Hematopoietic multipotent progenitor cell treated with erythropoietin and hydrocortisone succinate and interleukin-3 and kit ligand, for 15 days (in vitro differentiated cells): ENCODE measurements around the gene JKAMP.
"Not testable (repeated sequence)": the region's sequence is repeated elsewhere in the genome, so short reads cannot be mapped to it uniquely, and the experiment has no call there.

ENCODE experiments used
- DNase-seq: peaks from one replicate; pipeline ENCODE4 v3.0.0-alpha.2; 2015; ENCODE audit warnings: low spot score

Gene JKAMP, protein sequence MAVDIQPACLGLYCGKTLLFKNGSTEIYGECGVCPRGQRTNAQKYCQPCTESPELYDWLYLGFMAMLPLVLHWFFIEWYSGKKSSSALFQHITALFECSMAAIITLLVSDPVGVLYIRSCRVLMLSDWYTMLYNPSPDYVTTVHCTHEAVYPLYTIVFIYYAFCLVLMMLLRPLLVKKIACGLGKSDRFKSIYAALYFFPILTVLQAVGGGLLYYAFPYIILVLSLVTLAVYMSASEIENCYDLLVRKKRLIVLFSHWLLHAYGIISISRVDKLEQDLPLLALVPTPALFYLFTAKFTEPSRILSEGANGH

DNA sequence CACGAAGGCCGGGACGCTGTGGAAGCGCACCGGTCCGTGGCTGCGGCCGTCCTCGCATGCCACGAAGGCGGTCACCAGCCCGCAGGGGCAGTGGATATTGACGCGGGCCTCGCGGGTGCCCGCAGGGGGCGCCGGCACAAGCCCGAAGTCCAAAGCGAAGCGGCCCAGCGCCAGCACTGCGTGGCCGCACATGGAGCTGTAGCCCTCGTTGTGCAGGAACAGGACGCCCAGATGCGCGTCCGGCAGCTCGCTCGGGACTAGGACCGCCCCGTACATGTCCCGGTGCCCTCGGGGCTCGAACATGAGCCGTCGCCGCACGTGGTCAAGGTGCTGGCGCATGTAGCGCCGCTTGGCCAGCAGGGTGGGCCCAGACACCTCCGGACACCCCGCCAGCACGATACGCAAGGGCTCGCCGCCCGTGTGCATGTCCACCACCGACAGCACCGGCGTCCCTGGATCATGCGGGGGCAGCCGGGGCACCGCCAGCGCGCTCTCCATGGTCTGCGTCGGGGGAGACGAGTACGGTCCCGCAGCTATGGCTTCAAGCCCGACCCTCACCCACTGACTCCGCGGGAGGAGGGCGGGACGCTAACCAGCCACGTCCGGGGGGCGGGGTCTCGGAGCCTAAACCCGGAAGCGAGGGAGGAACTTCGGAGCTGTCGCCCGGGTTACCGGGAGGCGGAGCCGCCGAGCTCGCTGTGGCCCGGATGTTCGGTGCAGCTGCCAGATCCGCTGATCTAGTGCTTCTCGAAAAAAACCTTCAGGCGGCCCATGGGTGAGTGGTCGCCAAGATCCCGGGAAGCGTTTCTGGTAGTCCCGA lies at the start of gene JKAMP, which contains the start of gene L3HYPDH:
TSS of gene JKAMP (plus strand) at position 699 of the 820 bp plus-strand sequence. CDS start at position 772, 73 bp downstream.
TSS of gene L3HYPDH (minus strand) at position 590 of the 820 bp plus-strand sequence. CDS start at position 498, 92 bp downstream.
- DNase-seq = peak; percentile 96

DNA sequence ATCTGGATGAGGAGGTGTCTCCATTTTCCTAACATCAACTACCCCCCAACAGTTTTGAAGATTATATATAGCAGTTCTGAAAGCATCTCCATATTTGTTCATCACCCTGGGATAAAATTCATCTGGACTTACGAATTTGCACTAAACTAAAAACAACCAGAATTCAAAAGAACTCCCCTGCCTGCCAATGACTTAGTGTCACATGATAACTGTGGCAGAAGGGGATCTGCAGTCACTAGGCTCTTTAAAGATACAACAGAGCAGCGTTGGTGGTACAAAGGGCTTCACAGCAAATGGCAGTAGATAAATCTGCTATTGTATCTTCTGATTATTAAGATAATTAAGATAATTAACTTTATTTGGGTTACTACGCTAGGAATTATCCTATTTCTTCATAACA lies 49.2 kb upstream of the JKAMP start:
- DNase-seq = no peak

DNA sequence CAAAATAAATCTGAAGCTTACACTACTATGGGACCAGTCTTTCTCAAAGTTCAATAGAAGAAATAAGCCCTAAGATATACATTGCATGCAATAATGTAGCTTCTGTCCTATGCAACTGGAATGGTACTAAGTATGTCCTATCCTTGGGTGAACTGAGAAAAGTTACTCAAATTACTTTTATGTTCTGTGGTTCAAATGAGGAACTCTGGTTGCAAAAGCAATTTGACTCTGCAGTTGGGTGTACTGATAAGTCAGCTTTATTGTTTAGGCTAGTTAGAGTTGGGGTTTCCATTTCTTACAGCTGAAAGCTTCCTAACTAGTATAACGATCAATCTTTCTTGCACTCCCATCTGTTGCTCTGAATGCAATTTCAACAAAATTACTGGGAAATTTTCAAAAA lies 48.3 kb upstream of the JKAMP start:
- no peak for DNase-seq

DNA sequence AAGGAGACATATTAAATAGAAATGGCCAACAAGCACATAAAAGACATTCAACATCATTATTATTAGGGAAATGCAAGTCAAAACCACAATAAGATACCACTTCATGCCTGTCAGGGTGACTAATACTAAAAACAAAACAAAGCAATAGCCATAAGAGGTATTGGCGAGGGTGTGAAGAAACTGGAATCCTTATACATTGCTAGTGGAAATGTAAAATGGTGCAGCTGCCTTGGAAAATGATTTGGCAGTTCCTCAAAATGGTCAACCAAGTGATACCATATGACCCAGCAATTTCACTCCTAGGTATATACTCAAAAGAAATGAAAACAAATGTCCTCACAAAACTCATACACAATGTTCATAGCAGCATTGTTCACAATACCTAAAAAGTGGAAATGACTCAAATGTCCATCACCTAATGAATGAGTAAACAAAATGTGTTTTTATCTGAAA lies 46.1 kb upstream of the JKAMP start:
- DNase-seq = no peak

DNA sequence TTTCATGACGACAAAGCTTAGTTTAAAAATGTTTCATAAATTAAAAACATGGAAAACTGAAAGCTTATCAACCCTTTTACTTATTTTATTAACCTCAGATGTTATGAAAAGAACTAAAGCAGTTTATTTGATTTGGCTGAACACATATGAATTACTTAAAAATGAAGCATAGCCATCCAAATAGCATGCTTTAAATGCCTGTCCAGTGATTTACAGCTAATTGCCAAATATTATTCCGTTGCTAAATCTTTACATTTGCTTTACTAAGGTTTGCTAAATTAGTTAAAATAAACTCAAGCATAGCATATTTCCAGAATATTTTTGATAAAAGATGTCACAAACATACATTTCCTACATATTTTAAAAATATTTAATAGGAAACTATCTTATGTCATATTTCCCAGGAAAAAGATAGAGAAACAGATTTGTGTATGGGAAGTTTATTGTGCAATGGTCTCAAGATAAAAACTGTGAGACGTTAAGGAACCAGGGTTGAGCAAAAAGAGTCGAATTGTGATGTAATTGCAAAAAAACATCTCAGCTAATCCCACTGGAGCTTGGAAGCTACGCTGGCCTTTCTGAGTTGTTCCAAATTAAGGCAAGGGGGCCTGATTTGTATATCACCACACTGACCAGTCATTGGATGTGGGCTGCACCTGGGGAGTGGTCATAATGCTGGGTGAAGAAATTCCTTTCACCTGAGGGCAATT lies 44.9 kb upstream of the JKAMP start:
- no peak for DNase-seq

DNA sequence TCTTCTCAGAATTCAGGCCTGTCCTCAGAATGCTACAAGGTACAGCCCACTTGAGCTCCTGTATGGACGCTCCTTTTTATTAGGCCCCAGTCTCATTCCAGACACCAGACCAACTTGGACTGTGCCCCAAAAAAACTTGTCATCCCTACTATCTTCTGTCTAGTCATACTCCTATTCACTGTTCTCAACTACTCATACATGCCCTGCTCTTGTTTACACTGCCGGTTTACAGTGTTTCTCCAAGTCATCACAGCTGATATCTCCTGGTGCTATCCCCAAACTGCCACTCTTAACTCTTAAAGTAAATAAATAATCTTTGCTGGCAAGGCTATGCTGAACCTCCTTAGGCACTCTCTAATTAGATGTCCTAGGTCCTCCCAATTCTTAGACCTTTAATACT lies 35.6 kb upstream of the JKAMP start:
- not testable (repeated sequence) for DNase-seq

DNA sequence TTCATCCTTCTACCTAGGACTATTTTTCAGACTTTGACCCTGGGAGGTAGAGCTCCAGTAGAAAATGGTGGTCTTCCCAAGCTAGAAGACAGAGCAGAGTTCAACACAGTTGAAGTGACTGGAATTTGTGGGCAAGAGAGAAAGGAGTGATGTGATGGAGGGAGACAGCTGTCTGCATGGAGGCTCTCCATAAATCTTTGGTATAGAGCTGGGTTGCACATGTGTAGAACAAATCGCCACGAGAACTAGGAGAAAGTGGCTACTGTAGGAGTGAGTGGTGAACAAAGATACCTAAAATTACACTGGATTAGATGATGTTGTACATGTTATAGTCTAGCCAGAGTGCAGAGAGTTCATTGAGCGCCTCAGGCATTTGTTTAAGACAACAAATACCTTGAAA lies 33.6 kb upstream of the JKAMP start:
- DNase-seq = no peak

DNA sequence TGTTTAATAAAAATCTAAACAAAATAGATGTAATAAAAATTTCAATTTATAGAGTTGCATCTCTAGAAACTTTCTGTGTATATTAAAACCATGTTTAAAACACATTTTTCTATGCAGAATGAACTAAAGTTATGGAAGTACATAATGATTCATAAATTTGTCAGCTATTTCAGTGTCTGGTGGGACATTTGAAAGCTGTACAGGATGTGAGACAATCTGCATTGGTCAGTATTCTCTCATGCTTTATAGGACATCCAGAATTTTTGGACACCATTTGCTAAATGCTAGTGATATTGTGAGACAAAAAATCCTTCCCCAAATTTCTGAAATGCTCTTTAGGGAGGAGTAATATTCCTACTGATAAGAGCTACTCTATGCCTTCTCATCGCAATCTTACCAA lies 32.5 kb upstream of the JKAMP start:
- no peak for DNase-seq

DNA sequence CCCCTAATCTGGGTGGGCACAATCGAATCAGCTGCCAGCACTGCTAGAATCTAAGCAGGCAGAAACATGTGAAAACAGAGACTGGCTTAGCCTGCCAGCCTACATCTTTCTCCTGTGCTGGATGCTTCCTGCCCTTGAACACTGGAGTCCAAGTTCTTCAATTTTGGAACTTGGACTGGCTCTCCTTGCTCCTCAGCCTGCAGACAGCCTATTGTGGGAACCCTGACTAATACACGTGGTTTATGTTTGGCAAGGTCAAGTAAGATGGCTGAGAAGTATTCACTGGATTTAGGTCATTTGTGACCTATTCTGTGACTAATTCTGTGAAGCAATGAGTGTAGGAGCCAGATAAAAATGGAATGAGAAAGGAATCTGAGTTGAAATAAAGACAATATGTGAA lies 30.2 kb upstream of the JKAMP start:
- DNase-seq = no peak

DNA sequence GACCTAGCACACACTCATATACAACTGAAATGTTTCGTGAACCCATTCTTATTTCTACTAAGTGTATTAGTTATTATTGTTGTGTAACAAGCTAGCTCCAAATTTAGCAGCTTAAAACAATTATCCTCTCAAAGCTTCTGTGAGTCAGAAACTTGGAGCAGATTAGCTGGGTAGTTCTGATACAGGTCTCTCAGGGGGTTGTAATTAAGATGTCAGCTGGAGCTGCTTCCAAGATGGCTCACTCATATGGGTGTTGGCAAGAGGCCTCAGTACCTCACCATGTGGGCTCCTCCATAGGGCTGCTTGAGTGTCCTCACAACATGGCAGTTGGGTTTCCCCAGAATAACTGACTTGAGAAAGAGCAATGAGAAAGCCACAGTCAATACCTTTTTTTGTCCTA lies 28.9 kb upstream of the JKAMP start:
- DNase-seq = no peak

DNA sequence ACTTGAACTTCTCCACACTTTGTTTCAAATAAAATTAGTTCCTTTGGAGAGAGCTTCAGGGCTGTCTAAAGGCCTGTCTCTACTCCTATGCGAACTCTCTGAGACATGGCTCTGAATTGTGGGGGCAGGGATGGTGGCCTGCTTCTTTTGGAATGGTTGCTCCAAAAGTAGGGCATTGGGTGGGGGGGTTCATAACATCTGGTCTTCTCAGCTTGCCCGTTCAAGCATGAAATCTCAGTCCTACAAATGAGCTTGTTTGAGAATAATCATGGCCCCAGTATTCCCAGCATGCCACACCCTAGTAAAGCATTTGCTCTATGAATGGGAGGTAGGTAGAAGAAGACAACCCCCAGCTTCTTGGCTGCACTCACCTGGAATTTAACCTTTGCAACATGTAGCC lies 25.8 kb upstream of the JKAMP start:
- DNase-seq = no peak

DNA sequence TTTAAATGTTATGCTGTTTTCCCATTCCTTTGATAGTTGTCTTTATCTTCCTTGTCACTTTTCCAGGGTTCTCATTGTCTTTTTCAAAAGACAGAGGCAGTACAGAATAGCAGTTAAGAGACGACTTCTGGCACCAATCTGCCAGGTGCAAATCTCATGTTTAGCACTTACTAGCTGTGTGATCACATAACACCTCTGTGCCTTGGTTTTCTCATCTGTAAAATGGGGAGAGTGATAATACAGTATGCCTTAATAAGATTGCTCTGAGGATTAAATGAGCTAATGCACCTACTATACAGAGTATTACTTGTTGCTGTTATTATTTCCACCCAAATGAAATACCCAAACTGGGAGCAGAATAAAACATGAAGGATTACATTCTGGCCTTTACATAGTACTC lies 23.9 kb upstream of the JKAMP start:
- DNase-seq = no peak

DNA sequence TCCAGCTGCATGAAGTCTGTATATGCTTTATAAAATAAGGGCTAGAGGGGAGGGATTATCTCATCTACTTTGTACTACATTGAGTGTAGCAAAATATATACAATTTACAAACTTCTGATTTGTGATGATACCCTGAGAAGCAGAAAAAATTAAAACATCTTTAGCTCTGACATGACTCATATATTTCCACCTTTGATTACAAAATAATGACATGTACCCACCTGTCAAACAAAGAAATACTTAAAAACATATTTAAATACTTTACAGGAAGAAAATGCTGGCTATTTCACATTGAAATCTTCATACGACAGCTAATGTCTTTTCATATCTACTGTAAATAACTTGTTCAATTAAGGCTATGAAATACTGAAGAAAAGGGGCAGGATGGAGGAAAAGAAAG lies 22.4 kb upstream of the JKAMP start:
- DNase-seq = no peak

DNA sequence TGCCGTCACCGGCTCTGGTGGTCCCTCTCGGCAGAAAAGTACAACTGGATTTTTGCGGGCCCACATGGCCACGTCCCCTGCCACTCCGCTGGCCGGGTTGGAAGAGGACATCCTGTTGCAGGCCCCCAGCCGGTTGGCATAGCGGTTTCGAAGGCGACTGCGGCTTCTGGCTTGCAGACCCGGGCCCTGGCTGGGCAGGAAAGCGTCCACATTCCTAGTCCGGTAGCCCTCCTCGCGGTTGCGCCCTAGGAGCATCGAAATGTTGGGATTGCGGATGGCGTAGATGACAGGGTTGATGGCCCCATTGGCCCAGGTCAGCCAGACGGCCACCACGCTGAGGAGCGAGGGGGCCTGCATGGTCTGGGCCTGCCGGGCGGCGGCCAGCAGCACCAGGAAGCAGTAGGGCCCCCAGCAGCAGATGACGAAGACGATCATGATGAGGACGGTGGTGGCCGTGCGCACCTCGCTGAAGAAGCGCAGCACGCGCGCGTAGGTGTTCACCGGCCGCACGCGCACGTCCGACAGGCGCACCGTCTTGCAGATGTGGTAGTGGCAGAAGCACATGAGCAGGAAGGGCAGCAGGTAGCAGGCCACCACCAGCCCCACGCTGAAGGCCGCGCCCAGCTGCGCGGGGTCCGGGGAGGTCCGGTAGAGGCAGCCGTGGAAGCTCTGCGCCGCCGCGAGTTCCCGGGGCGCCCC lies 20.4 kb upstream of the JKAMP start:
- no peak for DNase-seq

DNA sequence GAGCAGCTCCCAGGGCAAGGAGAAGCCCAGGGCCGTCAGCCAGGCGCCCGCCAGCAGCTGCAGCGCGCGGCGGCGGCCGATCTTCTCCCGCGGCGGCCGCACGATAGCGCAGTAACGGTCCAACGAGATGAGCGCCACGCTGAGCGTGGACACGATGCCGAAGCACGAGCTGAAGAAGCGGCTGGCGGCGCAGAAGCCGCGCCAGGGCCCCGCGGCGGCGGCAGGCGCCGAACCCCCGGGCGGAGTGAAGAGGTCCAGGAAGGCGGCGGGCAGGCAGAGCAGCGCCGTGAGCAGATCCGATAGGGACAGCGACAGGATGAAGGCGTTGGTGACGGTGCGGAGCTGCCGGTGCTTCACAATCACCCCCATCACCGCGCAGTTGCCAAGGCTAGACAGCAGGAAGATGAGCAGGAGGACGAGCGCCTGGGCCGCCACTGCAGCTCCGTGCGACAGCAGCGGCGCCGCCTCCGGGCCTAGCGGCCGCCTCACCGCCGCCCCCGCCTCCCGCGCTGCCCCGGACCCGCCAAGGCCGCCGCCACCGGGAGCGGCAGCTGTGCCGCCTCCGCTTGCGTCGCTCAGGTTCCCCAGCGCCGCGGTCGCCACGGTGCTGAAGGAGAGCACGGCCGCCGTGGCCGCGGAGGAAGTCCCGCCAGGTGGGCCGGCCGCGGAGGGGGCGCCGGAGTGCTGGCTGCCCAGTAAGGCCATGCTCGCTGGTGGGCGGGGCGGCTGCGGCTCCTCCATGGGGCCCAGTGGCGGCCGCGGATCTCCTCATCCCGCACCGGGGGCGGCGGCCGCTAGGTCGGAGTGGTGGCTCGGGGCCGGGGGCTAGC lies 19.6 kb upstream of the JKAMP start:
- DNase-seq = no peak

DNA sequence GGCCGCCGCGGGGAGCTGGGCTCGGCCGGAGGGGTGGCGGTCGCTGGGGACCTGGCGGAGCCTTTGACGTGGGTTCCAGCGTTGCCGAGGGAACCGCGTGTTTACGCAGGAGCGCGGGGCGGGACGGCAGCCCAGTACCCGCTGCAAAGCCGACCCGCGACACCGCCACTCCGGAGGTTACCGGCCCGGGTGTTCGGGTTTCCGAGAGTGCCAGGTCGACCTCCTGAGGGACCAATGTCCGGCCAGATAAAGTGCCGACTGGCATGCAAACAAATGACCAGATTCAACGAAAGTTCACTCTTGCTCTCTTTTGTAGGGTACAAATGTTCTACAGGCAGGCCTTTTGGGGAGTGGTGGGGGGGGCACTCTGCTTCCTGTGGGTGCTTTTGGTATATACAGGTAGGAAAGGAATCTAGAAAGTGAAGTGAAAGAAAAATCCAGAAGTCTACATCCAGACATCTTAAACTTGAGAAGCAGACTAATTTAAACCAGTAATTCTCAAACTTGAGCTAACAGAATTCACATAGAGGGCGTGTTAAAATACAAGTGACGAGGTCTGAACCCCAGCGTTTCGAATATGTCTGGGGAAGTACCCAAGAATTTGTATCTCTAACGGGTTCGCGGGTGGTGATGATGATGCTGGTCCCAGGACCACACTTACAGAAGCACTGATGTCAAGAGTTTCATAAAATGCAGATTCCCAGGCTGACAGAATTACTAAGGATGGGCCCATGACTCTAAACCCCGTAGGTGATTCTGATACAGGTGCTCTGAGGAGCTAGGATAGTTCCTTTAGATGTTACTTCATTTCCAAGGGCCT lies 18.8 kb upstream of the JKAMP start, which contains the start of gene GPR135:
TSS of gene GPR135 (minus strand) at position 65 of the 820 bp plus-strand sequence. CDS start 154 bp downstream, outside the sequence.
- DNase-seq = no peak

DNA sequence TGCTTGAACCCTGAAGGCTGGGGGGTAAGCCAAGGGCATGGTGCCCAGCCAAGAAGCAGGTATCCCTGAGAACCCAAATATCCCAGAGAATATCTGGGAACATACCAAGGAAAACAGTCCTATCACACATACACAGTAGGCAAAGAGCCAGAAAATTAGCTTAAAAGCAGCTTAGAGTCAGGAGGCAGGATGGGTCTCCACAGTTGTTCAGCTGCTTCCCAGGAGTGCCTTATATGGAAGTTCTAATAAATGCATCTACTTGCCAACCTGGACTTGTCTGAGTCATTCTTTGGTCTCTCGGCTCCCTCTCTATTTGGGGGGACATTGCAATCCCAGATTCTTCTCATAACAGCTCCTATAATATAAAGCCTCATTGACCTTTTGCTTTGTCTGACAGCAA lies 10.1 kb upstream of the JKAMP start:
- no peak for DNase-seq

DNA sequence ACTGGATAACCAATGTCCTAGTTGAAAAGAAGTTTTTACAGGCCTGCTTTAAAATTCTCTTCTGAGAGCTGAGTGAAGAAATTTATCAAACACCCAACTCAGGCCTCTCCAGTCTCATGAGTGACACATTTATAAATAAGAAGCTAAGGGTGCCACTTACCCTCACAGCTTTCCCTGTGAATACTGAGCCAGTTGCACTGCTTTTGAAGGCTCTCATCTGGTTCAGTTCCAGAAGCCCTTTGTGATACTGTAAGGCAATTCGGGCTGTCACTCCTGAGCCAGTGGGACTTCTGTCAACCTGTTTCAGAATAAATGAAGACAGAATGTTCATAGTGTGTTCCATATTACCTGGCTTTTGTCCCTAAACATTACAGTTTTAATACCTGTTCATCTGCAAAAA lies 8.6 kb upstream of the JKAMP start:
- DNase-seq = no peak

DNA sequence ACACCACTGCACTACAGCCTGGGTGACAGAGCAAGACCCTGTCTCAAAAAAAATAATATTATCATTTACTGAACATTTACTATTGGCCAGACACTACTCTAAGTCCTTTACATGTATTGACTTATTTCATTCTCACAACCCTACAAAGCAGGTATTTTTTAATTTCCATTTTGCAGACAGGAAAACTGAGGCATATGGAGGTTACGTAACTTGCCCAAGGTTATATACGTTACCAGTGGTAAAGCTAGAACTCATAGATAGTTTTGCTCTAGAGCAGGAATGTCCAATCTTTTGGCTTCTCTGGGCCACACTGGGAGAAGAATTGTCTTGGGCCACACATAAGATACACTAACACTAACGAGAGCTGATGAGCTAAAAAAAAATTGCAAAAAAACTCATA lies 5.8 kb upstream of the JKAMP start:
- no peak for DNase-seq

DNA sequence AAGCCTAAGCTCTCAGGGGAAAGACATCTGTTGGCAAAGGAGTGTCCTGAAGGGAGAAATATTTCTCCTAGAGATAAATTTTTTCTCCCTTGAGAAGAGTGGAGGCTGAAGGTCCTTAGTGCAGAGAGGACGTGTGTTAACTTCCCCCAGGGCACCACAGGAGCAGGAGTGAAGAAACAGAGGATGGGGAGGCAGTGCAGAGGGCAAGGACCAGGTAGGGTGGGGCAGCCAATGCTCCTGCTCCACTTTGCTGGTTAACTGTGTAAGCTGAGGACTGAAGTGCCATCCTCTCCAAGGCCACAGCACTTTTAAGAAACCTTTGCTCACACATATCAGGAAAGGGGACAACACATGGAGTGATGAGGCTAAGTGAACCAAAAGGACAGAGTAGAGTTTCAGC lies 4.2 kb upstream of the JKAMP start:
- DNase-seq = no peak
